IPS-18a (cell line): Measurements from ENCODE around the gene ANKS3.
"Not testable (repeated sequence)": the region's sequence is repeated elsewhere in the genome, so short reads cannot be mapped to it uniquely, and the experiment has no call there.

Experiments
- H3K27ac ChIP-seq: one replicate; pipeline ENCODE4 v1.5.1; 2013; ENCODE audit warnings: low read length
- H3K27me3 ChIP-seq: one replicate; pipeline ENCODE4 v1.6.1; 2013; ENCODE audit warnings: mild to moderate bottlenecking, low read length; ENCODE audit not compliant: control insufficient read depth, insufficient read depth
- H3K36me3 ChIP-seq: one replicate; pipeline ENCODE4 v1.6.1; 2013; ENCODE audit warnings: low read depth, low read length; ENCODE audit not compliant: control insufficient read depth
- H3K4me1 ChIP-seq: one replicate; pipeline ENCODE4 v1.6.1; 2013; ENCODE audit warnings: low read depth, low read length; ENCODE audit not compliant: control insufficient read depth
- H3K4me3 ChIP-seq: one replicate; pipeline ENCODE4 v1.5.1; 2013; ENCODE audit warnings: low read length
- H3K9ac ChIP-seq: one replicate; pipeline ENCODE4 v1.6.1; 2013; ENCODE audit warnings: mild to moderate bottlenecking, low read length, moderate library complexity
- H3K9me3 ChIP-seq: one replicate; pipeline ENCODE4 v1.6.1; 2013; ENCODE audit warnings: low read depth, low read length; ENCODE audit not compliant: control insufficient read depth

ANKS3 gene

DNA sequence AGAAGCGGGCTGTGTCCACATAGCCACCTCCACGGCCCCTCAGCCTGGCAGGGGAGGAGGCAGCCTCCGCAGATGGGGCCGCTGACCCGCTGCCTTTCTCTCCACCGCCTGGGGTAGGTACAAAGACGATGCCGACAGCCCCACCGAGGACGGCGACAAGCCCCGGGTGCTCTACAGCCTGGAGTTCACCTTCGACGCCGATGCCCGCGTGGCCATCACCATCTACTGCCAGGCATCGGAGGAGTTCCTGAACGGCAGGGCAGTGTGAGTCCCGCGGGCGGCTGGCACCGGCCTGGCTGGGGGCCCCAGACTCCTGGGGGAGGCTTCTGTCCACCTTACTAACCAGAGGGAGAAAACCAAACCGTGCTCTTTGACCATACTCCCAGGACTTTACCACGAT lies 81.5 kb downstream of the ANKS3 start:
- Histone ChIP-seq H3K27ac (no peak overlapping the region), H3K9me3 (no peaks in the 10 kb centered on the region), H3K27me3 (no peaks in the 10 kb centered on the region), H3K36me3 (peaks cover 29% of the 10 kb centered on the region), H3K4me1 (no peaks in the 10 kb centered on the region), H3K9ac (no peak overlapping the region), H3K4me3 (no peak overlapping the region)

DNA sequence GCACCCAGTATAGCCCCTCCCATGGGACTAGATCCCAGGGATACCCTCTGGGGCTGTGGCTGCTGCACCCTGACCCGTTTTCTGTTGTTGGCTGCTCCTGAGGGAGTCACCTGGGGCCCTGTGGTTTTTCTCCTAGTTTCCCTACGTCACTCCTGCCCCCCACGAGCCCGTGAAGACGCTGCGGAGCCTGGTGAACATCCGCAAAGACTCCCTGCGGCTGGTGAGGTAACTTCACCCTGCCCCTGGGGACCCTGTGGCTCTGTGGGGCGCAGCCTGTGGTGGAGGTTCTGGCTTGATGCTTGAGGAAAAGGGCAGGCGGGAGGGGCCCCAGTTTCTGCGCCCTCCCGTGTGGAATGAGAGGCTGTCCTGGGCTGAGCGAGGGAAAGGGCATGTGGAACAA lies 82.2 kb downstream of the ANKS3 start:
- no peaks in the 10 kb centered on the region for H3K9me3 ChIP-seq
- peaks cover 29% of the 10 kb centered on the region for H3K36me3 ChIP-seq

DNA sequence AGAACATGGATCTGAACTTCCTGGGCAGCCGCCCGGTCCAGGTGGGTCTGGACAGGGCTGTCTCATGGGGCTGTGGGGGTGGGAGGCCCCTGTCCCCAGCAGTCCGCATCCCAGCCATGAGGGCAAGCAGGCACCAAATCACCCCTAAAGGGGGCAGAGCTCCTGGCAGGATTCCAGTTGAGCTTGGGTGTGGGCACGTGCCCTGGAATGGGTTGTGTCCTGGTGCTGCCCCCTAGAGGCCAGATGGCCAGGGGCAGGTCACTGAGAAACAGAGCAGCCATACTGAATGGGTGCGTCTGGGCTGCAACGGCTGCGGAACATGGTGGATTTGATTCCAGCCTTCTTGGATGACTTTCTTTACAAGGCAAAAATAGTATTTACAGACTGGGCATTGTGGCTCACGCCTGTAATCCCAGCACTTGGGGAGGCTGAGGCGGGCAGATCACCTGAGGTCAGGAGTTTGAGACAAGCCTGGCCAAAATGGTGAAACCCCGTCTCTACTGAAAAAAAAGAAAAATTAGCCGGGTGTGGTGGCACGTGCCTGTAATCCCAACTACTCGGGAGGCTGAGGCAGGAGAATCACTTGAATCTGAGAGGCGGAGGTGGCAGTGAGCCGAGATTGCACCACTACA lies 83.5 kb downstream of the ANKS3 start:
- not testable (repeated sequence) for H3K9me3 ChIP-seq, H3K9ac ChIP-seq, H3K27me3 ChIP-seq, H3K27ac ChIP-seq, H3K4me3 ChIP-seq, H3K4me1 ChIP-seq
- peaks cover 22% of the 10 kb centered on the region for H3K36me3 ChIP-seq

More for the DNA sequence above, 82.2 kb downstream of the ANKS3 start:
- Histone ChIP-seq H3K27me3 (no peaks in the 10 kb centered on the region), H3K4me3 (no peak overlapping the region), H3K9ac (no peak overlapping the region), H3K27ac (no peak overlapping the region), H3K4me1 (no peaks in the 10 kb centered on the region)

DNA sequence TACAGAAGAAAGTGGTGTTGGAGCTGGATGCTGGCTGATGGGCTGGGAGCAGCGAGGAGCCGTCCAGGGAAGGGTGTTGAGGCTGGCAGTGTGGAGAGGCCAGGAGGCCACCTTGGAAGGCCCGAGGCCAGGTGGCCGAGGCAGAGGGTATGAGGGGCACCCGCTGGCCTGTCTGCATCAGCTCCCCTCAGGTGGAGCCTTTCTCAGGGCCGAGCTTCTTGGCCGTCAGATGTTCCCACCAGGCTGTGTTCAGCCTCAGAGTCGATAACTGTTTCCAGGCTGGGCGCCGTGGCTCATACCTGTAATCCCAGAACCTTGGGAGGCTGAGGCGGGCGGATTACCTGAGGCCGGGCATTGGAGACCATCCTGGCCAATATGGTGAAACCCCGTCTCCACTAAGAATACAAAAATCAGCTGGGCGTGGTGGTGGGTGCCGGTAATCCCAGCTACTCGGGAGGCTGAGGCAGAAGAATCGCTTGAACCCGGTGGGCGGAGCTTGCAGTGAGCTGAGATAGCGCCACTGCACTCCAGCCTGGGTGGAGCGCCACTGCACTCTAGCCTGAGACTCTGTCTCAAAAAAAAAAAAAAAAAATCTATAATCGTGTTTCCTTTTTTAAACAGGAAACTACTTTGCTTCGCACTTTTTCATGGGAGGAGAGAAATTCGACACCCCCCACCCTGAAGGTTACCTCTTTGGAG lies 84.2 kb downstream of the ANKS3 start:
- Histone ChIP-seq H3K9ac (no peak overlapping the region), H3K4me1 (no peaks in the 10 kb centered on the region), H3K27me3 (no peaks in the 10 kb centered on the region), H3K9me3 (no peaks in the 10 kb centered on the region), H3K36me3 (peaks cover 16% of the 10 kb centered on the region), H3K27ac (no peak overlapping the region), H3K4me3 (no peak overlapping the region)

DNA sequence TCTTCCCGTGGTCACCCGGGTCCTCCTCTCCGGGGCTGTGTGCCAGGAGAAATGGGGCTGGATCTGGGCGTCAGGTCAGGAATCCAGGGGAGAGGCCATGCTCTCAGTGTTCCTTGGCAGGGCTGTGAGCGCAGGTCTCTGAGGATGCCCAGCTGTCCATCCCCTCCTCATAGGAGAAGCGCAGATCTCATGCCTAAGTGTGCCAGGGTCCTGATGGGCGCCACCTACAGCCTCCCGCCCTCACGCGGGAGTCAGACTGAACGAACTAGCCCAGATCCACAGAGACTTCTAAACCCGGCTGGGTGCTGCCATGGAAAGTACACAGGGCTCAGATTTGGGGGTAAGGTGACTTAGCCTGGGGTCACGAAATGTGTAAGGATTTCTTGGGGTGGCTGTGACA lies 85.2 kb downstream of the ANKS3 start:
- H3K36me3 ChIP-seq = peaks cover 9% of the 10 kb centered on the region
- H3K27ac ChIP-seq = no peak overlapping the region
- H3K9ac ChIP-seq = no peak overlapping the region
- H3K4me1 ChIP-seq = no peaks in the 10 kb centered on the region
- no peaks in the 10 kb centered on the region for H3K9me3 ChIP-seq
- H3K4me3 ChIP-seq = no peak overlapping the region
- H3K27me3 ChIP-seq = no peaks in the 10 kb centered on the region

DNA sequence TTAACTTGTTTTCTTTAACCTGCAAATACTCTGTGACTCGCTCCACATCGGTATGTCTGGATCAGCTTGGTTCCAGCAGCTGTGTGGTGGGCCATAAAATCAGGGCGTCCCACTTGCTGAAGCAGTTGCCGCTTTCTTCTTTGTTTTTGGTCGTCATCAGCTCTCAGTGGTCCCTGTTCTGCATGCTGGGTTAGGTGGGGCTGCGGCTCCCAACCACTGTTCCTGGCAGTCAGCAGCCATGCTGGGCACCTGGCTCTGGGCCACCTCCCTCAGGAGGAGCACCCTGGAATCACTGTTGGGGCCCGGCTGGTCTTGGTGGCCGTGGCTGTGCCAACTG lies 86.5 kb downstream of the ANKS3 start:
- Histone ChIP-seq H3K27me3 (no peaks in the 10 kb centered on the region), H3K36me3 (peaks cover 4% of the 10 kb centered on the region), H3K9me3 (no peaks in the 10 kb centered on the region), H3K9ac (no peak overlapping the region), H3K4me1 (no peaks in the 10 kb centered on the region), H3K4me3 (no peak overlapping the region), H3K27ac (no peak overlapping the region)

DNA sequence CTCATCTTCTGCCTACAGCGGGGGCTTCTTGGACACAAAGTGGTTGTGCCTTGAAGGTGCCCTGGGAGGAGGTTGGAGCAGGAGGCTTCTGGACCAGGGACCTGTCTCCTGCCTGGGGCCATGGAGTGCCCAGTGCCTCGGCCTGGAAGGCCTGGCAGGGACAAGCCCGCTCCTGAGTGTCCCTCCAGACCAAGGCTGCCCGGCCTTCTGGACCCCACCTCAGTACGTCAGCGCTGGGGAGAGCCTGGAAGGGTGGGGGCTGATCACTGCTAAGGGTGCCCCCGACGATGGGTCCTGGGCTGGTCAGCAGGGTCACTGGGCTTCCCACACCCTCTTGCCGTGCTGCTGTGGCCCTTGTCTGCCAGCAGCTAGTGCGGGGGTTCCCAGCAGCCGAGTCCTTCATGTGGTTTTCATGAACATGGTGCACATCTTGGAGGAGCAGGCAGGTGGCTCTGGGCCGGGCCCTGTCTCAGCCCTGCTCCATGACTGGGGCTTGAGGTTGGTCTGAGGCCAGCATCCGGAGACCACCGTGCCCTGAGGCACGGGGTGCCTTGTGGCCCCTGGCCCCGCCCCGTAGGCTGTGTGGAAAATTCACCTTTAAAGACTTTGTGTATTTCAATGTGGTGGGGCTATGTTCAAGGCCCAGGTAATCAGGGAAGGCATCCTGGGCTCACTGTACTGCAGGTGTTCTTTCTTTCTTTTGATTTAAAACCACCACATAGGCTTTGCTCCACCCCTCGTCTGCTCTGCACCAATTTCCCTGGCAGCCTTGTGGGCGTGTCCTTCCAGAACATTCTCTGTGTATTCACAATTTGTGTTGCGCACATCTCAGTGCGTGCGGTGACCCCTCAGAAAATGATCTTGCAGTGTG lies 87.1 kb downstream of the ANKS3 start:
- H3K36me3 ChIP-seq = peaks cover 4% of the 10 kb centered on the region
- no peak overlapping the region for H3K9ac ChIP-seq
- H3K4me1 ChIP-seq = no peaks in the 10 kb centered on the region
- no peaks in the 10 kb centered on the region for H3K9me3 ChIP-seq
- no peaks in the 10 kb centered on the region for H3K27me3 ChIP-seq
- H3K4me3 ChIP-seq = no peak overlapping the region
- no peak overlapping the region for H3K27ac ChIP-seq
